Hematopoietic multipotent progenitor cell treated with erythropoietin and hydrocortisone succinate and interleukin-3 and kit ligand, for 4 days (in vitro differentiated cells): ENCODE results near the gene FAAP100.
"Not testable (repeated sequence)": the region's sequence is repeated elsewhere in the genome, so short reads cannot be mapped to it uniquely, and the experiment has no call there.

Experiments
- DNase-seq: peaks from one replicate; pipeline ENCODE4 v3.0.0-alpha.2; 2015

Gene FAAP100, protein sequence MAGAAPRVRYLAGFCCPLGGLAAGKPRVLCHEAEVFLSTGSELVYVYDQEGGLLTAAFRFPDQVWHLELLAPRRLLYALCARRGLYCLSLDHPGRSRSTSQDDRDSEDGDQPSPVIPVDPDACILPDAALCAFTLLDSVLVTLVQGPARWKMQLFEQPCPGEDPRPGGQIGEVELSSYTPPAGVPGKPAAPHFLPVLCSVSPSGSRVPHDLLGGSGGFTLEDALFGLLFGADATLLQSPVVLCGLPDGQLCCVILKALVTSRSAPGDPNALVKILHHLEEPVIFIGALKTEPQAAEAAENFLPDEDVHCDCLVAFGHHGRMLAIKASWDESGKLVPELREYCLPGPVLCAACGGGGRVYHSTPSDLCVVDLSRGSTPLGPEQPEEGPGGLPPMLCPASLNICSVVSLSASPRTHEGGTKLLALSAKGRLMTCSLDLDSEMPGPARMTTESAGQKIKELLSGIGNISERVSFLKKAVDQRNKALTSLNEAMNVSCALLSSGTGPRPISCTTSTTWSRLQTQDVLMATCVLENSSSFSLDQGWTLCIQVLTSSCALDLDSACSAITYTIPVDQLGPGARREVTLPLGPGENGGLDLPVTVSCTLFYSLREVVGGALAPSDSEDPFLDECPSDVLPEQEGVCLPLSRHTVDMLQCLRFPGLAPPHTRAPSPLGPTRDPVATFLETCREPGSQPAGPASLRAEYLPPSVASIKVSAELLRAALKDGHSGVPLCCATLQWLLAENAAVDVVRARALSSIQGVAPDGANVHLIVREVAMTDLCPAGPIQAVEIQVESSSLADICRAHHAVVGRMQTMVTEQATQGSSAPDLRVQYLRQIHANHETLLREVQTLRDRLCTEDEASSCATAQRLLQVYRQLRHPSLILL

DNA sequence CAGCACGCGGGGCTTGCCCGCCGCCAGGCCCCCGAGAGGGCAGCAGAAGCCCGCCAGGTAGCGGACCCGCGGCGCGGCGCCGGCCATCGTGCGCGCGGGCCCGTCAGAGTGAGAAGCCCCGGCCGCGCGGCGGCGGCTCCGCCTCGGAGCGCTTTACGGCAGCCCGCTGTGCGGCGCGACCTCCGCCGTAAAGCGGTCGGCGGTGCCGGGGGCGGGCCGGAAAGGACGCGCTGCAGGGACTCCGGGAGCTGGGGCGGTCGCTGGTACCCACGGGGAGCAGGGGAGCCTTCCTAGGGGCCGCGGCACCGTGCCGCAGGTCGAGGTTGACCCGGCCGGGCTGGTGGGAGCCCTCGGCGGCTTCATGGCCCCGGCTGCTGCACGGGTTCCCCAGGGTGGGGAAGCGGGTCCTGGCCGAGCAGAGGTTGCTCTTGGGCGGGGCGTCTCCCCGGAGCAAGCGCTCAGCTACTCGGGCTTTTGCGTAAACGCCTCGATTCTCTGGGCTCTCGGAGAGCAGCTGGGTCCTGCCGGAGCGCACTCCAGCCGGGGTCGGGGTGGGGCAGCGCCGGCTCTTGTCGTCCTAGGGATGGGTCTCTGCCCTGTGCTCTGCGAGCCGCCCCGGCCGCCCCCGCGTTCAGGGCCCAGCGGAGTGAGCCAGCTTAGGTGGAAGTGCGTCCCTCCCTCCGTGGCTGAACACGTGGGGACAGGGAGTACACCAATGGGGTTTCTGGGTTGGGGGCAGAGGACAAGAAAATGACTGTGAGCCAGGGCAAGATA is at the start of gene FAAP100:
TSS of gene FAAP100 (minus strand) at position 110 of the 774 bp plus-strand sequence. CDS start at position 87, 23 bp downstream.
- peak; percentile 92 for DNase-seq

DNA sequence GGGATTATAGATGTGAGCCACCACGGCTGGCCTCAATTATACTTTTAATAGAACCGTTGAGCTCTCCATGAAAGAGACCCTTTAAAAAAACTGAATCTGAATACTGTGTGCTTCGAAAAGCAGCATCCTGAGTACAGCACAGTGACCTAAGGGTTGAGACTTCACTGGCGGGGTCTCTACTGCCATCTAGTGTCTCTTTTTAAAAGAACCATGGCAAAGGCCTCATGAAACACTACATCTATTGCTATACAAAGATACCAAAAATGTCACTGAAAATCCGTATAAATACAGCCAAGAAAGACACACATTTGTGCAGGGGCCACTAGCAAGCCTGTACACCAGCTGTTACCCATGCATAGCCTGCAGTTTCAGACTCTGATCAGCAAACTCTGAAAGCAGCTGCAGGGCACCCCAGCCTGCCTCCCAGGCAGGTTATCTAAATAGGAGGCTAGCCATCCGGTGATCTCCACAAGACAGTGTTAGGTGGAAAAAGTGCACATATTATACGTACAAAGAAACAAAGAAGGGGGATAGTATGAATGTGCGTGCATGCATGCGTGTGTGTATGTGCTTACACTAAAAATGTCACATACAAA is 49.5 kb upstream of the FAAP100 start:
- DNase-seq: peak; percentile 86

DNA sequence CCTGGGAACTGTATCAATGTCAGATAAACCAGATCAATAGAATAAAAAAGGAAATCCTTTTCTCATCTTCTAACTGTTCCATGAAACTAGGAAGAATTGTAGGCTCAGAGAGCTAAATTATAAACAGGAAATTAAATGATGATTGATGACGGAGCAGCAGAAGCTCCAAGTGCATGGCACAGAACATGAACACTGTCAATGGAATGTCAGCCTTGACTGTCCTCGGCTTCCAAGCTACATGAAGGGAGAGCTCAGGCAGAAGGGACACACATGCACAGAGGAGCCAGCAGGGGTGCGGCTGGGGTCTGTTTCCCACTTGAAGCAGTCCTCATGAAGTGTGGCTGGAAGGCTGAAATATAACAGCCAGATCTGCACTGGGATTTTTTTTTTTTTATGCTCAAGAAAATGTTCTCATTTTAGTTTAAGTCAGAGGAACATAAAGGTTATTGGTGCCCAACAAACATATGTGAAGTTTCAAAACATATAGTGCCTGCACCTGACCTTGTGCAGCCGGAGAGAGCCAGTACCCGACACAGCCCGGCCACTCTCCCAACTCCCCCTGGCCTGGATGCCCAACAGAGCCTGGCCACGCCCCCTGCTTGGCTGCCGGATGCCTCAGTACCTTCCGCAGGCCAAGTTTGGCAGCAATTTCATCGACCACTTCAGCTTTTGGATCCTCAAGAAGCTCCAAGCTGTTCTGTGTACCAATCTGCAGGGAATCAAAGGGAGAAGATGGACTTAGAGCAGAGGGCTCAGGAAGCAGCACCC is 47.8 kb upstream of the FAAP100 start:
- no peak for DNase-seq

DNA sequence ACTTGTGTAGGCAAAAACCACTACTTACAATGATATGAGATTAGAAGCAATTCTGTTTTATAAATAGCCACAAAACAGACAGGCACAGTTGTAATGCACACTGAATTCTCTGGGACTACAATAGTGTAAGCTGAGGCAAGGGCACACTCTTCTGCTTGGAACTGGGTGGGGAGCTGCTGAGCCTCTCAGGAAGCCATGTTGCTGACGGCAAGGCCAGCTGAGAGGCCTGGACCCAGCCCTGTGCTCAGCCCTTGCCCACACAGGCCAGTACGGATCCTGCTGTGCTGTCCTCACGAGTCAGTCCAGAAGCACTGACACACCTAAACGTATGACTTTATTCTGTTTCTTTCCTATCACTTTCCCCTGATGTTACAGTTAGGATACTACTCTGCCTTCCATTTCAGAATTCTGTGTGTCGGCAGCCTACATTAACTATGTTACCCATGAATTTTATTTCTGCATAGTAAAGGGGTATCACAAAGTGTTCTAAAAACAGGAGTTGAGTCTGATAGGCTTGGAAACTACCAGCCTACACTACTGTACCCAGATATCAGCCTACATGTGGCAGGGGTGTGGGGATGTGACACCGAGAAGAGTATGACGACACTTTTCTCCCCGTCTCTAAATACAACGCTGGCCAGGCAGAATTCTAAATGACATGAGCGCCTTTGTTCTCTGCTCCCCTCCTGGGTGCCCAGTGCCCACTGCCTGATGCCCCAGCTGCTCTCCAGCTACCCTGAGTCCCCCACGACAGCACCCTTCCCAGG is 41.1 kb upstream of the FAAP100 start:
- no peak for DNase-seq

DNA sequence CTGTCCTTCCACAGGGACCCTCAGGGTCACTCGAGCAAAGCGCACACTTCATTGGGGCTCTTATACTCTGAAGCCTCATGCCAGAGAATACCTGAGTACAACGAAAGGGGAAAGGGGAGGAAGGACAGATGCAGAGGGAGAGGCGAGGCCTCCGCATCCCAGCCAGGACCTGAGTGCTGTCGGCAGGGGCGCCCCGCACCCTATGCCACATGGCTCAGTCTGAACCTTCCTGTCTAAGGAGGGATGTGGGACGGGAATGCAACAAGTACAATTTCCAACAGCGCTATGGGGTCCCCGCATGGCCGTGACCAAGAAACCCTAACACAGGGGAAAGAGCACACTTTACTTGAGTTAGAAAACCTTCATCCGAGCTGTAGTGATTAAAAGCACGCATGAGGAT is 39.8 kb upstream of the FAAP100 start:
- no peak for DNase-seq

DNA sequence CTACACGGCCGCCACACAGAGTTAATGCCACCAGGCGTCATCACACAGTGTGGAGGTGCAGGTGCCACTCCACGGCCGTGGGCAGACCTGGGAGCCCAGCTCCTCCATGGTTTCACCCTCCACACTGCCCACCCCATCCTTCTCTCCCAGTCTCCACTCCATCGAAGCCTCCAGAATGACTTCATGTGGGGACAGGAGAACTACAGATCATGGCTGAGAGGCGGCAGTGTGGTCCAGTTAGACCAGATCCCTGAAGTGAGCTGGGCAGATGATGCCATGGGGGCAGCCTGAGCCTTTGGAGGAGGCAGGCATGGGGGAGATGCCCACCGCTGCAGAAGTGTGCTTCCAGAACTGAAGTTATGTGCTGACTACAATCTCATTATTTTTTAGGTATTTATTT is 38.0 kb upstream of the FAAP100 start:
- DNase-seq: no peak

DNA sequence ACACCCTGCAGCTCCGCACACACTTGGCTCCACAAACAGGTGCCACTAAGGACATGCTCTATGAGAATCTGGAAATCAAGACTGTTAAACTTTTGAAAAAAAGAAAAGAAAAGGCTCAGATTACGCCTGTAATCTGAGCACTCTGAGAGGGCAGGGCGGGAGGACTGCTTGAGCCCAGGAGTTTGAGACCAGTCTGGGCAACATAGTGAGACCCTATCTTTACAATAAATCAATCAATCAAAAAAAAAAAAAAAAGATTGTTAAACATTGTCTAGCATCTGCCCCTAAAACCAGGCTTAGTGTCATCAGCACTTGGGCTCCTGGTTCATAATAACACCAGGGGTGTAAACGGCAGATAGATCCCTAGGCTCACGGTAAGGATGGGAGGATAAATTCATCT is 37.5 kb upstream of the FAAP100 start:
- no peak for DNase-seq

DNA sequence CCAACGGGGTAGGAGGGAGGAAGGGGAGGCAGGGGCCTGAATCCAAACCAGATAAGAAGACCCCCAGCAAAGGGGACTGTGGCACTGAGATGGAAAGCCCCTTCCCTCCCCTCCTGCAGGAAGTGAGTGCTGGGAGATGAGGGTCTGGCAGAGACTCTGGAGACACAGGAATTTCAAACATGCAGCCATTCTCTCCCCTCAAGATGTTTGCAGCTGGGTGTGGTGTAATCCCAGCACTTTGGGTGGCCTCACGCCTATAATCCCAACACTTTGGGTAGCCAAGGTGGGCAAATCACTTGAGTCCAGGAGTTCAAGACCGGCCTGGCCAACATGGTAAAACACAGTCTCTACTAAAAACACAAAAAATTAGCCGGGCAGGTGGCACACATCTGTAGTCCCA is 33.9 kb upstream of the FAAP100 start:
- DNase-seq: no peak

DNA sequence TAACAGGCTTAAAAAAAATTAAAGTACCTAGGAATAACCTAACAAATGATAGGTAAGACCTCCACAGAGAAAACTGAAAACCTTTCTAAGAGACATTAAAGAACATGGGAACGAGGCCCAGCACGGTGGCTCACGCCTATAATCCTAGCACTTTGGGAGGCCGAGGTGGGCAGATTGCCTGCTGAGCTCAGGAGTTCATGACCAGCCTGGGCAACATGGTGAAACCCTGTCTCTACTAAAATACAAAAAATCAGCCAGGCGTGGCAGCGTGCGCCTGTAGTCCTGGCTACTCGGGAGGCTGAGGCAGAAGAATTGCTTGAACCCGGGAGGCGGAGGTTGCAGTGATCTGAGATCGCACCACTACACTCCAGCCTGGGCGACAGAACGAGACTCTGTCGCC is 32.6 kb upstream of the FAAP100 start:
- not testable (repeated sequence) for DNase-seq

DNA sequence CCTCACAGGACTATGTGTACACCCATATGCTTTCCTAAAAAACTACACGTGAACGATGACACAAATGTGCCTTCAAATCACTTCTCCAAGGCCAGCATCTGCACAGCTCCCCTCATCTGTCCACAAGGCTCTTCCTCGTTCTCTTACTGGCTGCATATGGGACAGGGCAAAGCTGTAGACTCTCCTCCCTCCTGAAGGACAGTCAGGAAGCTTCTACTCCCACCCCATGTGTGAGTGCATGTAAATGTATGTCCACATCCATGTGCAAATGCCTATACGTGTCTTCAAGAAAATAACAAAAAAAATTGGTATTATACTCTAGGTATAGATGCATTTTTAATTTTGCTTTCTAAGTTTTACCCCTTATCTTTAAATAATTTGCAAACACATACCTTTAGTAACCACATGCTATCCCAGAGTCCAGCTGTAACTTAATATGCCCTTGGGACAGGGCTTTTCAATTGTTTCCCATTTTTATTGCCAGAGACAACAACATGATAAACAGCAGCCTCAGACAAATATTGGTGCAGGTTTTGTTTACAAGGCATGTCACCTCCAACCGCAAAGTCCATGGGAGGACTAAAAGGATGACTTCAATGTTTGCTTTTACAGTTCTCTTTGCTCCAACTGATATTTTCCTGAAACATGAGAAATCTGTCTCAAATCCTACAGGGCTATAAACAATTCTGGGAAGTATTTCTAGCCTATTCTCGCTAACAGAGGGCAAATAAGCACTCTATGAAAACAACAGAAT is 31.6 kb upstream of the FAAP100 start:
- no peak for DNase-seq

DNA sequence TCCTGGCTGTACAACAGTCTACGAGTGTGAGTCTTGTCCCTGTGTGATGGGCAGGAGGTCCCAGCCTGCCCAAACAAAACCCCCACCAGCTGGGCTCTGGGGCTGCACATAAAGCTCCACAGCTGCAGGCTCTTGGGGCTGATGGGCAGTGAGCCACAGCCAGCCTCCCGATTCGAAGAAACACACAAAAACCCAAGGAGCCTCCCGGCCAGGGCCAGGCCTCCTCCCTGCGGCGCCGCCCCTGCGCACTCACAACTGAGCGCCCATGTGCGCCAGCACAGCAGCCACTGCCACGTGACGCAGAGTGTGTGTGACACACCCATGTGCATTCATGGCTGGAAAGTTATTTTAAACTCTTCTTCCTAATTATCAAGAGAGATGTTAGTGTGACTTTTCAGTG is 30.6 kb upstream of the FAAP100 start:
- no peak for DNase-seq

DNA sequence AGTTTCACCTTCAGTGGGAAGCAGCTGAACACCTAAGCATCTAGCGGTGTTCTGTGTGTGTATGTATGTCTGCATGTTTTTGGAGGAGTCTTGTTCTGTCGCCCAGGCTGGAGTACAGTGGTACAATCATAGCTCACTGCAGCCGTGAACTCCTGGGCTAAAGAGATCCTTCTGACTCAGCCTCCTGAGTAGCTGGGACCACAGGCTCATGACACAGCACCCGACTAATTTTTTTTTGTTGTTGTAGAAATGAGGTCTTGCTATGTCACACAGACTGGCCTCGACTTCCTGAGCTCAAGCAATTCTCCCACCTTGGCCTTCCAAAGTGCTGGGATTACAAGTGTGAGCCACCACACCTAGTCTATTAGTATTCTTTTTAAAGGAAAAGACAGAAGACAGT is 30.2 kb upstream of the FAAP100 start:
- DNase-seq: no peak

DNA sequence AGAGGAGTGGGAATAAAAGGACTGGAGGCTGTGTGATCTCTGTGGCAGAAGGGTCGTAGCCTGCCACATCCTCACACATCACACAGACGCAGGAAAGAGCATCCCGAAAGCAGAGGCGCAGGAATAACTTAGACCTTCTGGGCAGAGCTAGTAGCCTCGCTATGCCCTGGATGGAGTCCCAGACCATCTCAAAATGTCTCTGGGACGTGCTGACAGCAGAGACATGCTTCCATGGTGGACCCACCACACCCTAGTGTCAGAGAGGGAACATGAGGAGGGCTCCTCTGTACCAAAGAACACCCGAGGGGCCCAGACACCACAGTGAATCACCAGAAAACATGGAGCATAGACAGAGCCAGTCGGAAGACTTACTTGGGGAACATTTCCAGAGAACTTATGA is 29.6 kb upstream of the FAAP100 start:
- DNase-seq: no peak

DNA sequence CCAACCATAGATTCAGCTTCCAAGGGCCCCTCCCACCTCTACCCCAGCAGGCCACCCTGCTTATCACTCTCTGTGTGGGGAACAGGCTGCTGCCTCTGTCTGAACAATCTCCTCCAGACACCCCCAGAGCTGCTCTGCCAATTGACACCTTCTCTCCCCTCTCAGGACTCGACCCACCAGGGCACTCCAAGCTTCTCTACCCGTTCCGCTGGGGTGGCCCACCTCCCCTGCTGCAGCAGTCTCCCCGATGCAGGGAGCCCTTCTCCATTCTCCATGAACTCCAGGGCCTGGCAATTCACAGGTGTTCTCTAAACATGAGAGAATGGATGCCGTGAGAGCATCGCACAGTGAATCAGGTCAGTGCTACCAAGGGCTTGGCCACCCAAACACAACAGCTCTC is 28.3 kb upstream of the FAAP100 start:
- DNase-seq: peak; percentile 27

DNA sequence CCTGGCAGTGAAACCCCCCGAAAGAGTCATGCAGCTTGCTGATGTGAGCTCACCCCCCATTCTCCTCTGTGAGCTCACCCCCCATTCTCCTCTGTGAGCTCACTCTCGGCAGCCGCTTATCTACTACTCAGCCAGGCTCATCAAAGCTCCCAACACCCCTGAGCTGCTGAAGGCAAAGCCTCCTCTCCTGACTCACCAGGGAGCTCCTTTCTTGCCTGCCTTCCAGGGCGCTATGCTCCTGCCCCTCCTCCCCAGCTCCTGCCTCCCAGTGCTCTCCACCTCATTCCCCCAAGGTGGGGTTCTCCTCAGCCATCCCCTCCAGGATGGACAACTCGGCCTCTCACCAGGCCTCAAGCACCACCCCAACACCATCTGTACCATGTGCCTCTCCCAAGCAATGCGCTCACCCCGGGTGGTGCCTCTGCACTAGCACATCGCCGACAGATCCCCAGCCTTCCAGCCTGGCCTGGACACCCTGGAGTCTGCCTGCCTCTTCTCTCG is 27.7 kb upstream of the FAAP100 start:
- no peak for DNase-seq

DNA sequence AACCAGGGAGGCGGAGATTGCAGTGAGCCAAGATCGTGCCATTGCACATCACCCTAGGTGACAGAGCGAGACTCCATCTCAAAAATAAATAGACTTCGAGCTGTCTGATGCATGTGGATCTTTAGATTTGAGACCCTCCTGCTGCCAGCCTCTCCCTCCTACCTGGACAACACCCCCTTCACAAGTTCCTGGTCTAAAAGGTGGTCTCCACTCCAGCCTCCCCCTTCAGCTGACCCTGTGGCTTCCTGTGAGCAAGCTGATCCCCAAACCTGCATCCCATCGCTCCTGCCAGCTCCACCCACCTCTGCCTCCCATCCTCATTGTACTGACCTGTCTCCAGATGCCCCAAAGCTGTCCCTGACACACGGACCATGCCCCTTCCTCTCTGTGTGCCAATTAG is 27.1 kb upstream of the FAAP100 start:
- no peak for DNase-seq

DNA sequence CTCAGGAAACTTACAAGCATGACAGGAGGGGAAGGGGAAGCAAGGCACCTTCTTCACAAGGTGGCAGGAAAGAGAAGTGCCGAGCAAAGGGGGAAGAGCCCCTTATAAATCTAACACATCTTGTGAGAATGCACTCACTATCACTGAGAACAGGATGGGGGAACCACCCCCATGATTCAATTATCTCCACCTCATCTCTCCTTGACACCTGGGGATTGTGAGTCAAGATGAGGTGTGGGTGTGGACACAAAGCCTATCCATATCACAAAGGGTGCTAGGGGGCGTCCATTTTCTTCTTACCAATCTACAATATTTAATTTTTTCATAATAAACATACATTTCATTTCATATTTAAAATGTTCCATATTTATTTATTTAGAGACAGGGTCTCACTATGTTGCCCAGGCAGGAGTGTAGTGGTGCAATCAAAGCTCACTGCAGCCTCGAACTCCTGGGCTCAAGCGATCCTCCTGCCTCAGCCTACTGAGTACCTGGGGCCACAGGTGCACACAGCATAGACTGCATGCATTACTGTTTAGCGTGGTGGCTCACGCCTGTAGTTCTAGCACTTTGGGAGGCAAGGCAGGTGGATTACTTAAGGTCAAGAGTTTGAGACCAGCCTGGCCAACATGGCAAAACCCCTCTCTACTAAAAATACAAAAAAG is 26.5 kb upstream of the FAAP100 start:
- DNase-seq: no peak

DNA sequence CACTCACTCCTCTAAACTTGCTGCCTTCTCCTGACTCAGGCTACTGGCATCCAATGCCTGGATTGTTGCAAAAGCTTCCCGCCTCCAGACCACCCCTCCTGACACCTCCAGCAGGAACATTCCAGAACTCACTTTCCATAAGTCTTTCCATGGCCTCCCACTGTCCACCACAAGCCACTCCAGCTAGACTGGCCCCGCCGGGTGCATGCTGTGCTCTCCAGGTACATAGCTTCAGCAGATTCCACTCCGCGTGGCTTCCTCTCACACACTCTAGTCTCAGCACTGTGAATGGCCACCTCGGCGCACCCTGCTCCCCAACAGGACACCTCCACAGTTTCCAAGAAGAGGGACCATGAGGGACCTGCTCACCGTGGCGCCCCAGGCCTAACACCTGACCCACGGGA is 25.9 kb upstream of the FAAP100 start:
- no peak for DNase-seq

DNA sequence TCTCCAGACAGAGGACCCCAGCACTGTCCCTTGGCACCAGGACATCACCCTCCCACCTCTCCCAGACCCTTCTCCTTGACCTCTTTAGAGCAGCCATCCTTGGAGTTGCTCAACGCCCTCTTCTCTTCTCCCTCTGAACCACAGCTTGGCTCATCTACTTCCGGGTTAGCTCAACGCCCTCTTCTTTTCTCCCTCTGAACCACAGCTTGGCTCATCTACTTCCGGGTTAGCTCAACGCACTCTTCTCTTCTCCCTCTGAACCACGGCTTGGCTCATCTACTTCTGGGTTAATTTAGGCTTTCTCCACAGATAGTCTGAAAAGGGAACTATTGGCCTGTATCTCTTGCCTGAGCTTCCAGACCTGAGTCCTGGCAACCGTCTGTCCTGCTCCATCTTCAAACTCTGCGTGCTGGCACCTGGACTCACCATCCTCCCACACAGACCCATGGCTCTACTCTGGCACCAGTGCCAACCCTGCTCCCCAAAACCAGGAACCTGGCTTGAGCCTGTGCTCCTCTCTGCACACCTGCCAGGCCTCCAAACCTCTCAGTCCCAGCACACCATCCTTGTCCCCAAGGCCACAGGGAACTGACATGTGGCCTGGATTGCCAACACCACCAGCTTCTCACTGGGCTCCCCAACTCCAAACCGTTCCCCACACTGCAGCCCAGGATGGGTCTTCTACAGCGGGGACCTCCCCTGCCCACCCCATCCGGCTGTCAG is 25.3 kb upstream of the FAAP100 start:
- no peak for DNase-seq
